Liver (tissue), 2 donors: ENCODE measurements around the gene HCK.

Experiments used
- TF ChIP-seq, protein P1 (sequence below): fragments of 150-350 bp; IDR thresholded peaks from 2 replicates; pipeline ENCODE4 v1.5.1; 2017; ENCODE audit warnings: improper control_type of control experiment, low read depth, low read length; ENCODE audit not compliant: missing input control
- TF ChIP-seq, protein P2 (sequence below): IDR thresholded peaks from 2 replicates; pipeline ENCODE4 v1.6.1; 2016; ENCODE audit warnings: antibody characterized with exemption
- donor health status: healthy.

GRCh38 chr20:32068174-32068573, 16.1 kb downstream of the HCK start:
- TF ChIP-seq, protein P1, sequence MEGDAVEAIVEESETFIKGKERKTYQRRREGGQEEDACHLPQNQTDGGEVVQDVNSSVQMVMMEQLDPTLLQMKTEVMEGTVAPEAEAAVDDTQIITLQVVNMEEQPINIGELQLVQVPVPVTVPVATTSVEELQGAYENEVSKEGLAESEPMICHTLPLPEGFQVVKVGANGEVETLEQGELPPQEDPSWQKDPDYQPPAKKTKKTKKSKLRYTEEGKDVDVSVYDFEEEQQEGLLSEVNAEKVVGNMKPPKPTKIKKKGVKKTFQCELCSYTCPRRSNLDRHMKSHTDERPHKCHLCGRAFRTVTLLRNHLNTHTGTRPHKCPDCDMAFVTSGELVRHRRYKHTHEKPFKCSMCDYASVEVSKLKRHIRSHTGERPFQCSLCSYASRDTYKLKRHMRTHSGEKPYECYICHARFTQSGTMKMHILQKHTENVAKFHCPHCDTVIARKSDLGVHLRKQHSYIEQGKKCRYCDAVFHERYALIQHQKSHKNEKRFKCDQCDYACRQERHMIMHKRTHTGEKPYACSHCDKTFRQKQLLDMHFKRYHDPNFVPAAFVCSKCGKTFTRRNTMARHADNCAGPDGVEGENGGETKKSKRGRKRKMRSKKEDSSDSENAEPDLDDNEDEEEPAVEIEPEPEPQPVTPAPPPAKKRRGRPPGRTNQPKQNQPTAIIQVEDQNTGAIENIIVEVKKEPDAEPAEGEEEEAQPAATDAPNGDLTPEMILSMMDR, result no peak
- TF ChIP-seq, protein P2, sequence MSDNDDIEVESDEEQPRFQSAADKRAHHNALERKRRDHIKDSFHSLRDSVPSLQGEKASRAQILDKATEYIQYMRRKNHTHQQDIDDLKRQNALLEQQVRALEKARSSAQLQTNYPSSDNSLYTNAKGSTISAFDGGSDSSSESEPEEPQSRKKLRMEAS, result no peak
